Right renal cortex interstitium (tissue), 3 donors: Measurements from ENCODE around the gene SNTG2. TPM values are rescaled to one million over a fixed set of nuclear protein-coding genes. Genes with fewer than 3 reads are reported as not detected.
A peak's percentile ranks its signal among the peaks of the same experiment; 100 is the strongest.

Experiments
- DNase-seq, 3 donors: peaks; one replicate each; pipeline ENCODE4 v3.0.0-alpha.2; 2013; ENCODE audit warnings: low read depth in 3 of 3, low spot score in 2 of 3
- polyA plus RNA-seq, 3 donors: library from polyadenylated mRNA; unstranded; fragments of 120-200 nt; gene quantifications; one replicate each; pipeline ENCODE4 v1.2.1, GENCODE V29; 2013; ENCODE audit not compliant: insufficient read length in 3 of 3

SNTG2 gene
- polyA plus RNA-seq, 3 donors = 2.3 to 3.2 (median 2.7) TPM

DNA sequence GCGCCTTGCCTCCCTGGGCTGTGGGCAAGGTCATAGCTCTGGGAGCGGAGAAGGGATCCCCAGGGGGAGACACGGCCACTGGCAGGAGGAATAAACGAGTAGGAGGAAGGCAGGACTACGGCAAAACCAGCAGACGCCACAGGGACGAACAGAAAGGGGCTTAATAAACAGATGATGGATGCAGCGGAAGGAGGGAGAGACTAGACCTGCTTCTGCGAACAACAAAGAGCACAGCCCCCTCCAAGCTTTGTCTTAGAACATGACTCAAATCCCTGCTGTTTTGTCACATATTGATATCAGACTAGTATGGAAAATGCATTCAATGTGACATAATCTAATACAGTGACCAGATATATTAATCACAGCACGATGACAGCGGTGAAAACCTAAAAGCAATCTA is 306.7 kb downstream of the SNTG2 start:
- DNase-seq = no peak

DNA sequence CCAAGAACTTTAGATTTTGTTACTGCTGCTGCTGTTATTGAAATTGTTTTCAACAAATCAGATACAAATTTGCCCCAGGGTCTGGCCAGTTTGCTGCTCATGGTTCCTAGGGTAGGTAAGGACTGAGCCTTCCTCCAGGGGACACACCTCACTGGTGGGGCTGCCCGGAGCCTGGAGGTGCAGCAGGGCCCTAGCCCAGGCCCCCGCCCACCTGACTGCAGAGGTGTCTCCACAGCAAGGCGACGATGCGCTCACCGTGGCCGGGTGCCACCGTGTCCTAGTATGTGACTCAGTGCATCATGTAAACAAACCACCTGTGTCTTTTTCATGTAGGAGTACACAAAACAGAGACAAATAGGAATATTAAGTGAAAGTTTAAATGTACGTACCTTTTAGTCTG is 309.1 kb downstream of the SNTG2 start:
- no peak for DNase-seq

DNA sequence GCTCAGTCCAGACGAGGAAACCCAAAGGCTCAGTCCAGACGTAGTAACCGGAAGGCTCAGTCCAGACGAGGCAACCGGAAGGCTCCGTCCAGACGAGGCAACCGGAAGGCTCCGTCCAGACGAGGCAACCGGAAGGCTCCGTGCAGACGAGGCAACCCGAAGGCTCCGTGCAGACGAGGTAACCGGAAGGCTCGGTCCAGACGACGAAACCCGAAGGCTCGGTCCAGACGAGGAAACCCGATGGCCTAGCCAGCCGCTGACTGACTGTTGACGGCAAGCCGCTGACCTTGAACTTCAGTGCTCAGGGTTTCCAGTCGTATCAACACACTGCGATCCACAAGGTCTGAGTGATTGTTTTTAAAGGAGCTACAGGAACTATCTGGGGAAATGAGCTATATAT is 312.0 kb downstream of the SNTG2 start:
- DNase-seq = no peak

DNA sequence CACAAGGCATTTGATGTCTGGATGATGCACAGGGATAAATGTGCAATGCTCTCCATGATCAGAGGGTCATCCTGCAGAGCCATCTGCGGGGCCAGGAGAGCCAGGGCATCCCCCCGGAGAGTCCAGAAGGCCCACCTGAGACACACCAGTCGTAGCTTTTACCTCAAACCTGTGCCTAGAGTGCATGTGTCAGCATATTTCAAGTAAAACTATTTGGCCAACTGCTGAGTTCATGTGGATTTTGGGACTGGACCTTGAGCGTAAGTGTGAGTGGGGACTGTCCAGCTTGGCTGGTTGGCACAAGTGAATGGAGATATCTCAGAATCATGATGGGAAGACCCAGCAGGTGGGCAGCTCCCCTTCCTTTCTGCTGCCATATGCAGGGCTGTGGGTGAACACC is 314.8 kb downstream of the SNTG2 start:
- no peak for DNase-seq

DNA sequence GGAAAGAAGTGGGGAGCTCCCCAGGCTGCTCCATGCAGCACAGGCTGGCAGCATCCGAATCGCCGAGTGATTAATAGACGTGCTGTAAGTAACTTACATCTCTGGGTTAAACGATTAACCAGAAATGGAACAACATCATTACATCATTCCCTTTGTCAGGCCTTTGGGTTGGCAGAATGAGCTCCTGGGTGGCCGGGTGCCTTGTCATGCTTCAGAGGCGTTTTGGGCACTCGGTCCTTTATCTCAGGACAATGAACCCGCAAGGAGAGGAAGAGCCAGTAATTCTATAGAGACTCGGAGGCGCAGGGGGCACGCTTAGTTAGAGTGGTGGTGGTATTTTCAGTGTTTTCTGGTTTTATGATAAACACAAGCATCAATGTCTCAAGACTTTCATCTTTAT is 315.7 kb downstream of the SNTG2 start:
- DNase-seq = no peak

DNA sequence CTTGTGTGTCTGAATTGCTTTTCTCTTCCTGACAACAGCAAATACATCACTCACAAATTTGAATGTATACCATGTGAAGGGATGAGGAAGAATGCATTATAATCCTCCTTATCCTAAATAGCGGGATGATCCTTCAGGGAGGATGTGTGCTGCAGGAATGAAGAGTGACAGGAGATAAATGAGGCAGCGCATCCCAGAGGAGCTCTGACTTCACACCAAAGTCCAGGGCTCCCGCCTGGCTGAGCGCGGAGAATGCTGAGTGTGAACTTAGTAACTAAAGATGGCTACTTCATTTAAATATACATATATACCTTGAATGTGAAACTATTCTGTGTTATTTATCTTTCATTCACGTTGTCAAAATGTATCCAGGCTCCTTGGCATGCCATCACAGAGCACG is 317.4 kb downstream of the SNTG2 start:
- DNase-seq = no peak

DNA sequence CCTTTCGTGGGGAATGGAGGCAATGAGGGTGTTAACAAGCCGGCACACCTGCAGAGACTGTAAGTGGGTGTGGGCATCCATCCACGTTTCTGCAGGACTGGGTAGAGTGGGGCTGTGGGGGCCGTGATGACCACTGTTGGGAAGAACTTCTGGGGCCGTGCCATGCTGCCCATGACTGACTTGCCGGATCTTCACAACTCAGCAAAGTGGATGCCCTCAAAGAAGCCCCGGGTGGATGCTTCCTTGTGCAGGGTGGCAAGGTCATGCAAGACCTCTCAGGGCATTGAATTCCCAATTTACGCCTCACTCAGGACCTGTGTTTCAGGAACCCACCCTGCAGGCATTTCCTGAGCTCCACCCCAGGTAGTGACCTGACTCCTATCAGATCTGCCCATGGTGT is 319.2 kb downstream of the SNTG2 start:
- DNase-seq = no peak

DNA sequence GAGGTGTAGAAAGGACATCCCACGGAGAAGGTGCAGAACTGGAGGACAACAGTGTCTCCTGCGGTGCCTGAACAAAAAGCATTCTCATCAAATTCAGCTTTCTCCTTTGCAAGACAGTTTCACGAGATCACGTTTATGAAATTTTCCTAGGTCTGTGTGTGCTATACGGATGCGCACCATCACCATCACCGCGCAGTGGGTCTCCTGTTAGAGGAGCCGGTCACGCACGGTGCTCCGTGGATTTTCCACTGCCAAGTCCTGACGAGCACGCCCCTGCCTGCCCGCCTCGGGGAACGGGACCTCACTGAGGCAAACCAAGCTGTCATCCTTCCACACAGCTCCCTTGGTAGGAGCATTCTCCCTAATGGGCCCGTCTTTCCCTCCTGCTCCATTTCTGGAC is 322.2 kb downstream of the SNTG2 start:
- DNase-seq = no peak

DNA sequence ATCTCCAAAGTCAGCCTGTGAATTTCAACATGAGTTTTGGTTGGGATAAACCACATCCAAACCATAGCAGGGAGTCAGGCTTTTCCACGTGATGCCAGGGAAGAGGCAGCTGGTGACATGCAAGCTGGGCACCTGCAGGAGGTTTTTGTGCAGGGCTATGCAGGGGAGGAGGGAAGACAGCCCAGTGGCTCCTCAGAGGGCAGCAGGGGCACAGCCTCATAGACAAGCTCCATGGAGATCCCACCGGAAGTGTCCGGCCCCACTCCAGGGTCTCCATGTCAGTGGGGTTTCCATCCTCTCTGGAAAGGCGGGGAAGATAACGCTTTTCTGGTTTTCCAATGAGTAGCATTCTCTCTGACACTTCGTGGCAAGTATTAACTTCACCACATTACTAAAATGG is 327.0 kb downstream of the SNTG2 start:
- DNase-seq = no peak

DNA sequence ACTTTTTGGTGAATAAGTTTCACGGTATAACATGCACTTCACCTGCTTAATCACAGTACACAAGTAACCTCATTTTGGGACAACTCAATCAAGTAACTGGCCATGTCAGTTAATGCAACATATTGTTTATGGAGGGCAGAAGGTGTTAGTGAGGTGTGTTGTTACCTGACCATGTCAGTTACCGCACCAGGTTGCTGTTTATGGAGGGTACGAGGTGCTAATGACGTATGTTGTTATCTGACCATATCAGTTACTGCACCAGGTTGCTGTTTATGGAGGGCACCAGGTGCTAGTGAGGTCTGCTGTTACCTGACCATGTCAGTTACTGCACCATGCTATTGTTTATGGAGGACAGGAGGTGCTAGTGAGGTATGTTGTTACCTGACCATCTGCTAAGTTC is 327.5 kb downstream of the SNTG2 start:
- no peak for DNase-seq

DNA sequence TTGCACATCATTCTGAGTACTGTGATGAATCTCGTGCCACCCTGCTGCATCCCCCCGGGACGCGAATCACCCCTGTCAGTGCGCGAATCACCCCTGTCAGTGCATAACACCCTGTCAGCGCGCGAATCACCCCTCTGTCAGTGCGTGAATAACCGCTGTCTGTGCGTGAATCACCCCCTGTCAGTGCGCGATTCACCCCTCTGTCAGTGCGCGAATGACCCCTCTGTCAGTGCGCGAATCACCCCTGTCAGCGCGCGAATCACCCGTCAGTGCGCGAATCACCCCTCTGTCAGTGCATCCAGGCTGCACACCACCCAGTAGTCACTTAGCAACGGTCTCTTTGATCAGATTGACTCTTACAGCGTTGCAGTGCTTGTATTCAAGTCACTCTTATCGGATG is 328.2 kb downstream of the SNTG2 start:
- no peak for DNase-seq

DNA sequence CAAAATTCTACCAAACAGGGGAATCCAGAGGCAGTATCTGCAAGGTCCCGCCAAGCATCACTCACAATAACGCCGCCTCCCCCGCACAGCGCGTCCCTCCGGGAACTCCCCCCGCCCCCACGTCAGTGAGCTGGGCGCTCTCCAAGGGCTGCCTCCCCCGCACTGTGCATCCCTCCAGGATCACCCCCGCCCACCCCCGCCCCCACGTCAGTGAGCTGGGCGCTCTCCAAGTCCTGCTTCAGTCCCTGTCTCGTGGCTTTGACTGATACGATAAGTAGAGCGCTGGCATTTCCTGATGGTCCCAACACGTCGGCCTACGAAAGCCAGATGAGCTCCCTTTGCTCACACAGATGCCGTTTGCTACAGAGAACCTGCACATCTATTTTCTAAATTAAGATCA is 331.9 kb downstream of the SNTG2 start:
- peak in 2 of 3 donors; percentile 21 to 59 for DNase-seq

DNA sequence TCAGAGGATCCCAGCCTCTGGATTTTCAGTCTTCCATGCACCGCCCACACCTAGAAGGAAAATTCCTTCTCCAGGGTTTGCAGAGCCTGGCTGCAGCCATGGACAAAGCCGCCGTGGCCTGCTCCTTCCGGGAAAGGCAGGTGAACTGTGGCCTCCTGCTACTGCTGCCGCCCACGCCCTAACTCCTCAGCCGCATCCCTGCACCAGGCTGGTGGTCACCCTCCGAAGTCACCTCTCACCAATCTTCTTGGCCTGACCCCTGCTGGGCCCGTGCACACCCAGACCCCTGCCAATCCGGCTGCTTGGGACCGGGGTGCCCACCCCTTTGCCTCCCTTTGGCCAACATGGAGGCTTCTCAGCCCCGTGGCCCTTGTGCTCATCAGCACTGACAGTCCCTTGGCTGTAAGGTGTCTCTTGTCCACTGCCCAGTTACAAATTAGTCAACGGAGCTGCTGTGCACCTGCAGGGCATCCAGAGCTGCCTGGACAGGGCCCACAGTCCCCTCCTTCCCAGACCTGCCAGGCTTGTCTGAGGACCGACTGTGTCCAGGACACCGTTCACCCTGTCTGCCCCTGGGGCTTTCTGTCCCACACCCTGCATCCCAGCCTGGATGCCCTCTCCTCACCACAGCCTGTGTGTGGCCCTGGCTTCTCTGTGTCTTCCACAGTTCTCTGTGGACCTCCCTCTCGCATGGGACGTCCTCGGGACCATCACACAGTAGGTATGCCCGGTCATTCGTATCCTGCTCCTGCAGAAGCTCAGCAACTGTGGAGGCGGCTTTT is 332.6 kb downstream of the SNTG2 start:
- DNase-seq = no peak

DNA sequence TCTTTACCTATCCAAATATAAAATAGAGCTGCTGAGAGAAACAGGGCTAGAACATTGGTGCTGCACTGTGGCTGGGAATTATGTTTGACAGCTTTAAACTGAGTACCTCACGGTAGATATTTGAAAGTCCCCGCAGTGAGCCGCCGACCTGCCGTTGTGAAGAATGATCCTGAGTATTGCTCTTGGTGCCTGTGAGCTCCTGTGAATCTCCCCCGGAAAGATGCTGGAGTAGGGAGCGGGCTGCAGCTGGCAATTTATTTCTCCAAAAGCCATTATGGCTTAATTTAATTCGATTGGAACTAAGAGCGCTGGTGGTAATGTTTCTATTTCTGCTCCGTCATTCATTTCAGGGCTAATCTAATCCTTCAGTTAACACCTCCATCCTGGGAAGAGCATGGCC is 333.2 kb downstream of the SNTG2 start:
- no peak for DNase-seq

DNA sequence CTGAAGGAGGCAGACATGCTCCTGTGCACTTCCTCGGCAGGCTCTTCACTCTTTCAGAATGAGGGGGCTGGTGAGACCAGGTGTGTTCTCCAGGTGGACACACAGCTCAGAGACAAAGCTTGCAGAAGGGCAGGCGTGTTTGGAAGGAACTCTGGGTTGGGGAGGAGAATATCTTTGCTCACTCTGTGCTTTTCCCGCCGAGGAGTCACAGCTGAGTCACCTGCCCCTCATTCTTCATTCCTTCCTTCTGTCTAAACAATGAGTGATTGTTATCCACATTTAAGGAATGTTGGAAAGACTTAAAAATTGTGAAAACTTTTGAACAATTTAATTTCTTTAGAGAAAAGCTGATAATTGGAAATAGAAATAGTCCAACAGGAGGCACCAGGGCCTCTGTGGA is 336.3 kb downstream of the SNTG2 start:
- no peak for DNase-seq

DNA sequence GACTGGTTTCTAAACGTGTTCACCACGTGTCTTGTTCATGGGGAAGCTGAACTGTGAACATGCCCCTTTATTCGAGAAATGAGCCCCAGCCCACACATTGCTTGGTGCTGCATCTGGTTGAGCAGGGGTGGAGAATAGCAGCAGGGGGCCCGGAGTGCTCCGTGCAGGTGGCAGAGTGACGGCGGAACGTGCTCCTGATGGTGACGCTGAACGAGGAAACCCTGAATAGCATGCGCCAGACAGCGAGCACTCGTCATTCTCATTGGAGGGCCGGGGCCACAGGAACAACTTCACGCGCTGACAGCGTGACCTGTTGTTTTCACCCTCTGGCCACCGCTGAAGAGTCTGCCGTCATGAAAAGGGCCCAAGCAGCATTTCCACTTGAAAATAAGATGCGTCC is 336.8 kb downstream of the SNTG2 start:
- DNase-seq = no peak

DNA sequence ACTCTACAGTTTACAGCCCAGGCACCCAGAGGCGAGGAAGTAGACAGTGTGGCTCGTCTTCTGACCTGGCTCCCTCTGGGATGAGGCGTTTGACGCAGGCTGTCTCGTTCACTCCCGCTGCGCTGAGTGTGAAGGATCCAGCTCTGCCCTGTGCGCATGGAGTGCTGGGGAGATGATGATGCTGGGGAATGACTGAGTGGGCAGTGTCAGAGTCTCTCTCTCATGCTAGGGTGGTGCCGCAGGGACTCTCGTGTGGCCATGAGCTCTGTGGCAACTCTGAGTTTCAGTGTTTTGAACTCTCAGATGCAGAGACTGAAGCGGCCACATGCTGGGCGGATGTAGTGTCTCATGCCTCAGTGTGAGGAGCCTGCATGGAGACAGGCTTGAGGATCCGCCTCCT is 344.3 kb downstream of the SNTG2 start:
- no peak for DNase-seq

DNA sequence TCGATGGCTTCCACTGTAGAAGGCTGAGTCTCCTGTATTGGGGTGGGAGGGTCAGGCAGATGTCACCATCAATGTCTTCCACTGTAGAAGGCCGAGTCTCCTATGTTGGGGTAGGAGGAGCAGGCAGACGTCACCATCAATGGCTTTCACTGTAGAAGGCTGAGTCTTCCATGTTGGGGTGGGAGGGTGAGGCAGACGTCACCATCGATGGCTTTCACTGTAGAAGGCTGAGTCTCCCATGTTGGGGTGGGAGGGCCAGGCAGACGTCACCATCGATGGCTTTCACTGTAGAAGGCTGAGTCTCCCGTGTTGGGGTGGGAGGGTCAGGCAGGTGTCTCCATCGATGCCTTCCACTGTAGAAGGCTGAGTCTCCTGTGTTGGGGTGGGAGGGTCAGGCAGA is 345.1 kb downstream of the SNTG2 start:
- no peak for DNase-seq

DNA sequence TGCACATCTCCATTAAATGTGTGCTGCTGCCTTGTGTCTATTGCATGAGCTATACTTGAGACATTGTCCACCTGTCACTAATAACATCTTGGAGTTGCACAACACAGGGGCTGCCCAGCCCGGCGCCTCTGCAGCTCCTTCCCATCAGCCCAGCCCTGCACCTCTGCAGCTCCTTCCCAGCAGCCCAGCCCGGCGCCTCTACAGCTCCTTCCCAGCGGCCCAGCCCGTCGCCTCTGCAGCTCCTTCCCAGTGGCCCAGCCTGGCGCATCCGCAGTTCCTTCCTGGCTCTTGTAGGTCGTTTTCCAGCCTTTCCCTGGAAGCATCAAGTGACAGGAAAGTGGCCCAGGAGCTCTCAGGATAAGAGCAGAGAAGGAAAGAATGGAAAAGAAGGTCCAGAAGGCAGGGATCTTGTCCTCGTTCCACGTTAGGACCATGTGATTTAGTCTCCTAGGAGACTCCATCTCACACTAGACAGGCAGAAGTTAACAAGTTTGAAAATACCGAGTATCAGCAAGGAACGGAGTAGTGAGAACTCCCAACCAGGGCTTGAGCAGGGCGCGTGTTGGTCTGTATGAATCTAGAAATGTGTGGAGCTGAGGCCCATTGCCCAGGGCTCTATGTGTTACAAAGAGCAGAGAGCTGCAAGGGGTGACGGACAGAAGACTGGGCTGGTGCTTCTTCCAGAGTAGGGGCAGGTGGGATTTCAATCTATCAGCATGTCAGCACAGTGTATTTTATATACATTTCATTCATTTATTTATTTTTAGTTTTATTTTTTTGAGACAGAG is 346.9 kb downstream of the SNTG2 start:
- no peak for DNase-seq

DNA sequence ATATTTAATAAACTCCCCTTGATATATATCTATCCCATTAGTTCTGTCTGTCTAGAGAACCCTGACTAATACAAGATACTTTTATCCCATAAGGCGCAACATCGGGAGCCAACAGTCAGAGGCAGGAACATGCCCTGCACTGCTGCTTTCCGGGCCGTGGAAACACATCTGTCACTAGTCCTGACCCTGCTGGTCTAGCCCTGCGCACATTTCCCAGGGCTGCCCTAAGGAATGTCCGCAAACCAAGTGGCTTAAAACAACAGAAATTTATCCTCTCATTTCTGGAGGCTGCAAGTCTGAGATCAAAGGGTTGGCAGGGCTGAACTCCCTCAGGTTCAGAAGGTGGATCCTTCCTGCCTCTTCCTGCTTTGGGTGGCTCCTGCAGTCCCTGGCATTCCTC is 348.4 kb downstream of the SNTG2 start:
- DNase-seq = no peak

DNA sequence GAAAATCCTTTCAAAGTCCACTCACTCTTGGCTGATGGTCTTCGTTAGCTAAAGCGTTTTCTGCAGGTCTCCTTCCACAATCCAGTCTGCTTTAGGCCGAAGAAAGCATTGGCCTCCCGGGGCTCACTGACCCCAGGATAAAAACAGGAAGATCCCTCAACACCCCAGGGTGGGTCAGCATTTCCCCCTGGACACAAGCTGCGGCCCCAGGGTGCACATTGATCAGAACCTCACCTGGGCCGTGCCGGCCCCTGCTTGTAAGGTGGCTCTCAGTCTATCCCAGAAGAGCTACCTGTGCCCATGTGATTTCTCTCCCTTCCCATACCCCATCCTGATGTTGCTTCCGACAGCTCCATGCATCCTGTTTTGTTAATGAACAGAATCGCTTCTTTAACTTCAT is 349.6 kb downstream of the SNTG2 start:
- no peak for DNase-seq

DNA sequence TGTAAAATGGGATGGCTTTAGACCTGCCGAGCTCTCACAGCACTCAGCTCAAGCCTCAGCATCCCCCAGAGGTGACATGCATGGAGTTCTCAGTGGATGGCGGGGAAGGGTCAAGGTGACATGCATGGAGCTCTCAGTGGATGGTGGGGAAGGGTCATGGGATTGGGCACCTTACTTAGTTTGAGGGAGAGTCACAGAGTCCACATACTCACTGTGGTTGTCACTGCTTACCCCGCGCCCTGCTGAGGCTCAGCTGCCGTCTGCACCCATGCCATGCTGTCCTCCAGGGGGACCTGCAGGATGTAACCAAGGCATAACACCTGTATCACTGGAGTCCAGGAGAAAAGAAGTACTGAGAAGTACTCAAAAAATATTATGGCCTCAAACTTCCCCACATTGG is 350.4 kb downstream of the SNTG2 start:
- no peak for DNase-seq
